Measurements from ENCODE around the gene TMOD4. TPM values are rescaled to one million over a fixed set of nuclear protein-coding genes. Genes with fewer than 3 reads are reported as not detected.
A peak's percentile ranks its signal among the peaks of the same experiment; 100 is the strongest.

Gene TMOD4
- total and polyA plus RNA-seq, 2 experiments from 2014 or later, result 0.44 TPM; not detected in 1

- H2AFZ ChIP-seq, result peak overlapping the region; percentile 45
- DNase-seq (ENCODE audit: low spot score), result peak; percentile 13
- H4K20me1 ChIP-seq (ENCODE audit: insufficient read depth, poor library complexity, severe bottlenecking), result no peaks in the 10 kb centered on the region
- 2% methylated on average over 10 of the region's 26 CpGs for WGBS (ENCODE audit: low lambda C conversion rate, missing lambda C conversion rate)
- peaks cover 3% of the 10 kb centered on the region for H3K27me3 ChIP-seq
- peaks cover 7% of the 10 kb centered on the region for H3K79me2 ChIP-seq
- H3K4me3 ChIP-seq, result peak overlapping the region; percentile 58
- peak overlapping the region; percentile 91 for H3K4me2 ChIP-seq
- no peaks in the 10 kb centered on the region for H3K36me3 ChIP-seq (replicated peaks; ENCODE audit: insufficient read depth, low read depth)
- peaks cover 20% of the 10 kb centered on the region for H3K4me1 ChIP-seq (ENCODE audit: insufficient read depth)
- H3K9me2 ChIP-seq (replicated peaks; ENCODE audit: insufficient read depth), result no peaks in the 10 kb centered on the region
- no peak overlapping the region for H3K27ac ChIP-seq
- TF ChIP-seq EZH2 (IDR thresholded peaks at IDR 0.05; ENCODE audit: borderline replicate concordance), result no peak
- TF ChIP-seq EZH2phosphoT487 (IDR thresholded peaks at IDR 0.05; ENCODE audit: low read depth, severe bottlenecking, unreplicated experiment), result no peak
- no peak for TF ChIP-seq CTCF (IDR thresholded peaks at IDR 0.05; ENCODE audit: poor library complexity)
- H3K9me3 ChIP-seq (ENCODE audit: low read depth), result no peaks in the 10 kb centered on the region
These were observed 29.7 kb downstream of the TMOD4 start for GRCh38 chr1:151146072-151146411.

GRCh38 chr1:151145304-151146071, 30.3 kb downstream of the TMOD4 start:
- WGBS (ENCODE audit: low lambda C conversion rate, missing lambda C conversion rate), result 13% methylated on average over 40 of the region's 43 CpGs
- peaks cover 7% of the 10 kb centered on the region for H3K79me2 ChIP-seq
- no peaks in the 10 kb centered on the region for H3K9me2 ChIP-seq (replicated peaks; ENCODE audit: insufficient read depth)
- H3K27ac ChIP-seq, result no peak overlapping the region
- H3K36me3 ChIP-seq (replicated peaks; ENCODE audit: insufficient read depth, low read depth), result no peaks in the 10 kb centered on the region
- no peaks in the 10 kb centered on the region for H3K9me3 ChIP-seq (ENCODE audit: low read depth)
- no peaks in the 10 kb centered on the region for H4K20me1 ChIP-seq (ENCODE audit: insufficient read depth, poor library complexity, severe bottlenecking)
- peaks cover 20% of the 10 kb centered on the region for H3K4me1 ChIP-seq (ENCODE audit: insufficient read depth)
- peak overlapping the region; percentile 58 for H3K4me3 ChIP-seq
- peak overlapping the region; percentile 45 for H2AFZ ChIP-seq
- peaks cover 3% of the 10 kb centered on the region for H3K27me3 ChIP-seq
- peak overlapping the region; percentile 91 for H3K4me2 ChIP-seq
- peak; percentile 44 for DNase-seq (ENCODE audit: low spot score)
- TF ChIP-seq CTCF (IDR thresholded peaks at IDR 0.05; ENCODE audit: poor library complexity), result no peak
- TF ChIP-seq EZH2phosphoT487 (IDR thresholded peaks at IDR 0.05; ENCODE audit: low read depth, severe bottlenecking, unreplicated experiment), result no peak
- TF ChIP-seq EZH2 (IDR thresholded peaks at IDR 0.05; ENCODE audit: borderline replicate concordance), result no peak

GRCh38 chr1:151144474-151145303, 31.1 kb downstream of the TMOD4 start:
- peaks cover 20% of the 10 kb centered on the region for H3K4me1 ChIP-seq (ENCODE audit: insufficient read depth)
- H3K4me3 ChIP-seq, result no peak overlapping the region
- no peak for TF ChIP-seq EZH2 (IDR thresholded peaks at IDR 0.05; ENCODE audit: borderline replicate concordance)
- no peak for TF ChIP-seq CTCF (IDR thresholded peaks at IDR 0.05; ENCODE audit: poor library complexity)
- no peak for TF ChIP-seq EZH2phosphoT487 (IDR thresholded peaks at IDR 0.05; ENCODE audit: low read depth, severe bottlenecking, unreplicated experiment)
- no peaks in the 10 kb centered on the region for H4K20me1 ChIP-seq (ENCODE audit: insufficient read depth, poor library complexity, severe bottlenecking)
- 54% methylated on average over 7 of the region's 7 CpGs for WGBS (ENCODE audit: low lambda C conversion rate, missing lambda C conversion rate)
- H3K9me3 ChIP-seq (ENCODE audit: low read depth), result no peaks in the 10 kb centered on the region
- H3K27me3 ChIP-seq, result peaks cover 3% of the 10 kb centered on the region
- peak overlapping the region; percentile 91 for H3K4me2 ChIP-seq
- H3K9me2 ChIP-seq (replicated peaks; ENCODE audit: insufficient read depth), result no peaks in the 10 kb centered on the region
- H3K27ac ChIP-seq, result no peak overlapping the region
- DNase-seq (ENCODE audit: low spot score), result no peak
- peak overlapping the region; percentile 45 for H2AFZ ChIP-seq
- peaks cover 7% of the 10 kb centered on the region for H3K79me2 ChIP-seq
- no peaks in the 10 kb centered on the region for H3K36me3 ChIP-seq (replicated peaks; ENCODE audit: insufficient read depth, low read depth)
